Fibroblast of pulmonary artery (primary cell): ENCODE data around the gene TNPO2.

ENCODE experiments used
- DNase-seq: peaks from one replicate; pipeline ENCODE4 v3.0.0-alpha.2; 2010; ENCODE audit warnings: low read depth
- H3K4me3 ChIP-seq: replicated peaks from 2 replicates; pipeline ENCODE4 v1.5.1; 2011; ENCODE audit warnings: low read depth, mild to moderate bottlenecking, control low read depth, low read length, moderate library complexity
- CTCF ChIP-seq: IDR thresholded peaks from 2 replicates; pipeline ENCODE4 v1.5.1; 2011; ENCODE audit warnings: mild to moderate bottlenecking, control low read depth, low read length, inconsistent platforms; ENCODE audit errors: missing control alignments

TNPO2 gene

DNA sequence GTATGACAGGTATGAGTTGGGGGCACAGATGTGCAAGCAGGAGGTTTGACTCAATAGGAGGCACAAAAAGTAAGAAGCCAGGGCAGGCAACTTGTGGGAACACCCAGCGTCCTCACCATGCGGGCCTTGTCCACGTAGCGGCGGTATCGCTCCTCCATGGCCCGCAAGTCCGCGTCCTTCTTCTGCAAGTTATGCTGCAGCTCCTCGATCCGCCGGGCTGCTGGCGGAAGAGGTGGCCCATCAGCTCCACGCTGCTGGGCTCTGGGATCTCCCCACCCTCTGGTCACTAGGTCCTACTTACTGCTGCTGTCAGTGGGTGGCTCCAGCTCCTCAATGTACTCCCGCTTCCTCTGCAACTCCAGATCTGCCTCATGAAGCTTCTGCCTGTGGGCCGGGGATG lies 41.0 kb upstream of the TNPO2 start:
- TF ChIP-seq CTCF: no peak
- H3K4me3 ChIP-seq: no peak overlapping the region
- no peak for DNase-seq

DNA sequence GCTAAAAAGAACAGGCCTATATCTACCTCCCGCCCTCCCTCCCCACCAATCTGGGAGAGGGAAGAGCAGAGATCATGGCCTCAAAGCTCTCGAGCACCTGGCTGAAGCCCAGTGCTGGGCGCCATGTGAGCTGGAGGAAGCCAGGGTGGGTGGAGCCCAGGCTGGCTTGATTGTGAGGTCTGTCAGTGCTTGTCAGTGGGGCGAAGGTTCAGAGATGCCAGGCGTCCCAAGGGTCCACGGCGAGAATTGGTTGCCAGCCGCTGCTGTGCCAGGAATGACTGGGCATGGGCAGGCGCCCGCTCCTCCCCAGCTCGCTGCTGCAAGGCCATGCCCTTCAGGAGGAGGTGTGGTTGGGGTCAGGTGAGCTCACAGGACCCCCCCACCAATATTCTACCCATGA lies 39.4 kb upstream of the TNPO2 start:
- DNase-seq: no peak
- no peak for TF ChIP-seq CTCF
- no peak overlapping the region for H3K4me3 ChIP-seq

GRCh38 chr19:12759686-12760085 lies 36.0 kb upstream of the TNPO2 start:
- H3K4me3 ChIP-seq: no peak overlapping the region
- no peak for TF ChIP-seq CTCF
- no peak for DNase-seq

- H3K4me3 ChIP-seq: peak overlapping the region; percentile 39
- TF ChIP-seq CTCF: peak; percentile 54
- peak; percentile 78 for DNase-seq
These were observed 34.0 kb upstream of the TNPO2 start for GRCh38 chr19:12757544-12758274.

DNA sequence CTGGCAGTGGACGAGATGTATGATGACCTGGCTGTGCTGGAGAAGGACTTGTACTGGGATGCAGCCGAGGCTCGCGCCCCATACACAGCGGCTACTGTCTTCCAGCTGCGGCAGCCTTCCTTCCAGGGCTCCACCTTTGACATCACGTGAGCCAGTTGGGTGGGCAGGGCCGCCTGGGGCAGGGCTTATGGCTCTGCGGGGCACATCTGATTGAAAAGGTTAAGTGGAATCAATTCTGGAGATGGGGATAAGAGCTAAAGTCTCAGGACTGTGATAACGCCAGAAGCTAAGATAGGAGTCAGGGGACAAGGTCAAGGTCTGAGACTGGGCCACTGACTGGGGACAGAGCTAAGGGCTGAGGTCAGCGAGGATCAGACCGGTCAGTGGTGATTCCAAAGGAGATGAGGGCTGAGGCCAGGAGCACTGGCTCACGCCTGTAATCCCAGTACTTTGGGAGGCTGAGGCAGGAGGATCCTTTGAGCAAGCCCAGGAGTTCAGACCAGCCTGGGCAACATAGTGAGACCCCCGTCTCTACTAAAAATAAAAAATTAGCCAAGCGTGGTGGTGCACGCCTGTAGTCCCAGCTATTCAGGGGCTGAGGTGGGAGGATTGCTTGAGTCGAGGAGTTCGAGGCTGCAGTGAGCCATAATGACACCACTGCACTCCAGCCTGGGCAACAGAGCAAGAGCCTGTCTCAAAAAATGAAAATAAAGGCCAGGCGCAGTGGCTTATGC lies 32.6 kb upstream of the TNPO2 start:
- DNase-seq: no peak
- no peak overlapping the region for H3K4me3 ChIP-seq
- no peak for TF ChIP-seq CTCF

GRCh38 chr19:12754465-12755196 lies 30.9 kb upstream of the TNPO2 start:
- no peak for DNase-seq
- H3K4me3 ChIP-seq: no peak overlapping the region
- TF ChIP-seq CTCF: no peak
